Natural killer cell (primary cell): Measurements from ENCODE around the gene PNLIP. TPM values are rescaled to one million over a fixed set of nuclear protein-coding genes. Genes with fewer than 3 reads are reported as not detected.

Experiments used
- ATAC-seq, 3 donors: fragments of 150-1000 bp in 2 of 3; fragments of 200-7000 bp in 1 of 3; cut with Tn5 transposase; 1 replicate in 1 of 3; 2 replicates in 2 of 3; pipeline ENCODE4 v1.10.0; 2021; ENCODE audit warnings: mild to moderate bottlenecking in 2 of 3, moderate library complexity in 2 of 3
- DNase-seq, 2 donors: peaks; one replicate each; pipeline versions ENCODE4 v3.0.0 to v3.0.0-alpha.2; 2013 to 2021; ENCODE audit warnings: mixed read lengths in 1 of 2
- H3K27ac ChIP-seq: one replicate; pipeline ENCODE4 v1.5.1; 2013; ENCODE audit warnings: mild to moderate bottlenecking, low read length
- H3K27me3 ChIP-seq: one replicate; pipeline ENCODE4 v1.6.1; 2013; ENCODE audit warnings: low read length; ENCODE audit not compliant: control insufficient read depth, insufficient read depth
- H3K36me3 ChIP-seq: one replicate; pipeline ENCODE4 v1.6.1; 2013; ENCODE audit warnings: low read length; ENCODE audit not compliant: control insufficient read depth, insufficient read depth
- H3K4me1 ChIP-seq: one replicate; pipeline ENCODE4 v1.6.1; 2013; ENCODE audit warnings: low read length; ENCODE audit not compliant: control insufficient read depth, insufficient read depth
- H3K4me3 ChIP-seq: one replicate; pipeline ENCODE4 v1.5.1; 2013; ENCODE audit warnings: low read length
- H3K9me3 ChIP-seq: one replicate; pipeline ENCODE4 v1.6.1; 2013; ENCODE audit warnings: low read length; ENCODE audit not compliant: control insufficient read depth, insufficient read depth
- H3K27ac Mint-ChIP-seq, 2 donors: one replicate each; pipeline ENCODE4 v1.8.0; 2022; ENCODE audit warnings: mild to moderate bottlenecking in 2 of 2, mixed read lengths in 2 of 2, moderate library complexity in 1 of 2
- H3K27me3 Mint-ChIP-seq, 2 donors: one replicate each; pipeline ENCODE4 v1.8.0; 2022; ENCODE audit warnings: low read depth in 2 of 2, mixed read lengths in 2 of 2
- H3K36me3 Mint-ChIP-seq: one replicate; pipeline ENCODE4 v1.8.0; 2022; ENCODE audit warnings: mixed read lengths
- H3K4me1 Mint-ChIP-seq, 2 donors: one replicate each; pipeline ENCODE4 v1.8.0; 2022; ENCODE audit warnings: mixed read lengths in 2 of 2
- H3K4me3 Mint-ChIP-seq: one replicate; pipeline ENCODE4 v1.8.0; 2022; ENCODE audit warnings: mild to moderate bottlenecking, moderate library complexity, mixed read lengths
- H3K9me3 Mint-ChIP-seq, 2 donors: one replicate each; pipeline ENCODE4 v1.8.0; 2022; ENCODE audit warnings: mixed read lengths in 2 of 2
- WGBS: methylation state at CpG from one replicate; pipeline ENCODE4 v1.1.7; 2013; ENCODE audit warnings: missing lambda C conversion rate; ENCODE audit not compliant: insufficient coverage; 5-methylcytosine and 5-hydroxymethylcytosine counted together
- intact Hi-C: fragments of 100-400 bp; cut with micrococcal nuclease; formaldehyde crosslinking; loops from one replicate; pipeline ENCODE4 v1.14.2; 2022
- total RNA-seq, 4 donors: library from RNA; stranded (reverse); fragments of 120-200 nt in 1 of 4; gene quantifications; one replicate each; pipeline versions ENCODE4 v1.2.3 to v1.2.4, GENCODE V29; 2013 to 2022
- TF ChIP-seq, protein P1 (sequence below): fragments of 200-600 bp; IDR thresholded peaks from one replicate; pipeline ENCODE4 v1.8.0; 2022; ENCODE audit warnings: antibody characterized with exemption

PNLIP gene
- total RNA-seq, 3 donors from 2014 or later (not counting 1 experiment from before 2014, with no cell fraction given) = not detected

- Histone ChIP-seq H3K4me3 (no peak overlapping the region), H3K4me1 (no peaks in the 10 kb centered on the region), H3K27ac (no peak overlapping the region), H3K9me3 (no peaks in the 10 kb centered on the region), H3K36me3 (no peaks in the 10 kb centered on the region), H3K27me3 (no peaks in the 10 kb centered on the region)
- H3K27me3 Mint-ChIP-seq = no peaks in the 10 kb centered on the region
- WGBS = 94% methylated on average over 2 of the region's 2 CpGs
- no peak overlapping the region for H3K27ac Mint-ChIP-seq
- no peaks in the 10 kb centered on the region for H3K4me1 Mint-ChIP-seq
- H3K9me3 Mint-ChIP-seq = peaks cover 2 to 3% of the 10 kb centered on the region in 2 donors
- DNase-seq = no peak
- H3K36me3 Mint-ChIP-seq = no peaks in the 10 kb centered on the region
- no peak for ATAC-seq
- TF ChIP-seq, protein P1, sequence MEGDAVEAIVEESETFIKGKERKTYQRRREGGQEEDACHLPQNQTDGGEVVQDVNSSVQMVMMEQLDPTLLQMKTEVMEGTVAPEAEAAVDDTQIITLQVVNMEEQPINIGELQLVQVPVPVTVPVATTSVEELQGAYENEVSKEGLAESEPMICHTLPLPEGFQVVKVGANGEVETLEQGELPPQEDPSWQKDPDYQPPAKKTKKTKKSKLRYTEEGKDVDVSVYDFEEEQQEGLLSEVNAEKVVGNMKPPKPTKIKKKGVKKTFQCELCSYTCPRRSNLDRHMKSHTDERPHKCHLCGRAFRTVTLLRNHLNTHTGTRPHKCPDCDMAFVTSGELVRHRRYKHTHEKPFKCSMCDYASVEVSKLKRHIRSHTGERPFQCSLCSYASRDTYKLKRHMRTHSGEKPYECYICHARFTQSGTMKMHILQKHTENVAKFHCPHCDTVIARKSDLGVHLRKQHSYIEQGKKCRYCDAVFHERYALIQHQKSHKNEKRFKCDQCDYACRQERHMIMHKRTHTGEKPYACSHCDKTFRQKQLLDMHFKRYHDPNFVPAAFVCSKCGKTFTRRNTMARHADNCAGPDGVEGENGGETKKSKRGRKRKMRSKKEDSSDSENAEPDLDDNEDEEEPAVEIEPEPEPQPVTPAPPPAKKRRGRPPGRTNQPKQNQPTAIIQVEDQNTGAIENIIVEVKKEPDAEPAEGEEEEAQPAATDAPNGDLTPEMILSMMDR = no peak
- intact Hi-C loops = no loop called here
- no peak overlapping the region for H3K4me3 Mint-ChIP-seq
These were observed 4.9 kb upstream of the PNLIP start for GRCh38 chr10:116540814-116541213.

- H3K27ac Mint-ChIP-seq = no peak overlapping the region
- Histone ChIP-seq H3K4me1 (no peaks in the 10 kb centered on the region), H3K27me3 (no peaks in the 10 kb centered on the region), H3K4me3 (no peak overlapping the region), H3K27ac (no peak overlapping the region), H3K9me3 (no peaks in the 10 kb centered on the region), H3K36me3 (no peaks in the 10 kb centered on the region)
- TF ChIP-seq, protein P1 = no peak
- no peaks in the 10 kb centered on the region for H3K27me3 Mint-ChIP-seq
- DNase-seq (no peak), ATAC-seq (no peak)
- no peaks in the 10 kb centered on the region for H3K36me3 Mint-ChIP-seq
- peaks cover 3 to 5% of the 10 kb centered on the region in 2 donors for H3K9me3 Mint-ChIP-seq
- H3K4me1 Mint-ChIP-seq = no peaks in the 10 kb centered on the region
- intact Hi-C loops = no loop called here
- no peak overlapping the region for H3K4me3 Mint-ChIP-seq
These were observed 3.6 kb upstream of the PNLIP start for GRCh38 chr10:116542007-116542677.

DNA sequence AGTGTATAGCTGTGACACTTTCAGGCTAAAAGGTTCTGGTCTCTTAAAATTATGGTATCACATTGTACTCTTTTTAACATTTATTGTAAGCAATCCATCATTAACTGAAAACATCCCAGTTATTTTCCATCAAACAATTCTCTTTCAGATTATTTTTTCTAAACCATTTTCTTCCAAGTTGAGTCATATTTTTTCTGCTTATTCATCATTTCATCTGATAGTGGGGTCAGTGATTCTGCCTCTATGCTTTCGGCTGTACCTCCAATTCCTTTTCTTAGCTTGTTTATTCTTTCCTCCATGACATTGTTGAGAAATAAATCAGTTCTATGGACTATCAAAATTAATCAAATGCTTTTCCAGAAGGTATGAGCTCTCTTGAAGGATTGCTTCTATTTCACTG is 609 bp upstream of the PNLIP start:
- TF ChIP-seq, protein P1 = no peak
- ATAC-seq (no peak), DNase-seq (no peak)
- no CpG with 5 or more reads among the region's 1 CpG for WGBS
- Histone ChIP-seq H3K27ac (no peak overlapping the region), H3K9me3 (no peaks in the 10 kb centered on the region), H3K27me3 (no peaks in the 10 kb centered on the region), H3K4me3 (no peak overlapping the region), H3K36me3 (no peaks in the 10 kb centered on the region), H3K4me1 (no peaks in the 10 kb centered on the region)
- H3K9me3 Mint-ChIP-seq = peaks cover under 1 to 6% of the 10 kb centered on the region in 2 donors
- no peak overlapping the region for H3K27ac Mint-ChIP-seq
- H3K4me3 Mint-ChIP-seq = no peak overlapping the region
- intact Hi-C loops = no loop called here
- no peaks in the 10 kb centered on the region for H3K4me1 Mint-ChIP-seq
- H3K36me3 Mint-ChIP-seq = no peaks in the 10 kb centered on the region
- H3K27me3 Mint-ChIP-seq = no peaks in the 10 kb centered on the region

GRCh38 chr10:116548301-116548700 is 2.6 kb downstream of the PNLIP start:
- Histone ChIP-seq H3K4me1 (no peaks in the 10 kb centered on the region), H3K27ac (no peak overlapping the region), H3K27me3 (no peaks in the 10 kb centered on the region), H3K9me3 (no peaks in the 10 kb centered on the region), H3K4me3 (no peak overlapping the region), H3K36me3 (no peaks in the 10 kb centered on the region)
- intact Hi-C loops = no loop called here
- H3K36me3 Mint-ChIP-seq = no peaks in the 10 kb centered on the region
- H3K4me1 Mint-ChIP-seq = no peaks in the 10 kb centered on the region
- TF ChIP-seq, protein P1 = no peak
- ATAC-seq (no peak), DNase-seq (no peak)
- no peak overlapping the region for H3K27ac Mint-ChIP-seq
- 83% methylated on average over 5 of the region's 5 CpGs for WGBS
- H3K4me3 Mint-ChIP-seq = no peak overlapping the region
- H3K9me3 Mint-ChIP-seq = peaks cover 0 to 5% of the 10 kb centered on the region in 2 donors
- no peaks in the 10 kb centered on the region for H3K27me3 Mint-ChIP-seq
